H1 (cell line): Measurements from ENCODE around the gene MICALL2. TPM values are rescaled to one million over a fixed set of nuclear protein-coding genes. Genes with fewer than 3 reads are reported as not detected.
A peak's percentile ranks its signal among the peaks of the same experiment; 100 is the strongest.

Experiments
- CTCF ChIA-PET: fragments of 300-600 bp; sonication (Branson Sonifier 250); formaldehyde crosslinking; loops from one replicate; lab custom pipeline; 2021; ENCODE audit not compliant: partially characterized antibody; lab: Charles Lee
- POLR2A ChIA-PET: fragments of 300-600 bp; sonication (Branson Sonifier 250); formaldehyde crosslinking; loops from one replicate; lab custom pipeline; 2021; ENCODE audit warnings: inconsistent platforms; ENCODE audit not compliant: partially characterized antibody; lab: Charles Lee
- DNase-seq, 2 experiments: peaks; one replicate each; pipeline versions ENCODE4 v3.0.0 to v3.0.0-alpha.2; 2010 to 2022; ENCODE audit warnings: low spot score in 2 of 2, low read depth in 1 of 2, mixed read lengths in 1 of 2
- FAIRE-seq: peaks from 2 replicates; lab custom pipeline; 2011; peaks lifted over from hg19 to GRCh38; lab: Jason Lieb, UNC
- H2AFZ ChIP-seq: 2 replicates; pipeline ENCODE4 v1.8.1; 2012; ENCODE audit warnings: low read length, inconsistent platforms
- H2AK5ac ChIP-seq: 2 replicates; pipeline ENCODE4 v1.6.1; 2013; ENCODE audit warnings: low read depth, low read length
- H2BK120ac ChIP-seq: replicated peaks from 2 replicates; pipeline ENCODE3; 2013; ENCODE audit warnings: low read depth, low read length, inconsistent platforms
- H2BK12ac ChIP-seq: 2 replicates; pipeline ENCODE4 v1.6.1; 2013; ENCODE audit warnings: low read depth, low read length
- H2BK15ac ChIP-seq: 2 replicates; pipeline ENCODE4 v1.6.1; 2013; ENCODE audit warnings: low read length
- H2BK20ac ChIP-seq: 2 replicates; pipeline ENCODE4 v1.6.1; 2013; ENCODE audit warnings: low read length
- H2BK5ac ChIP-seq: 2 replicates; pipeline ENCODE4 v1.6.1; 2013; ENCODE audit warnings: low read depth, low read length
- H3K14ac ChIP-seq: 2 replicates; pipeline ENCODE4 v1.6.1; 2013; ENCODE audit warnings: inconsistent platforms; ENCODE audit not compliant: insufficient read length
- H3K18ac ChIP-seq: 2 replicates; pipeline ENCODE4 v1.6.1; 2013; ENCODE audit warnings: low read length; ENCODE audit errors: extremely low read depth
- H3K23ac ChIP-seq: 2 replicates; pipeline ENCODE4 v1.6.1; 2013; ENCODE audit warnings: inconsistent platforms; ENCODE audit not compliant: insufficient read length
- H3K23me2 ChIP-seq: 2 replicates; pipeline ENCODE4 v1.6.1; 2013; ENCODE audit warnings: low read depth, low read length
- H3K27ac ChIP-seq: 2 replicates; pipeline ENCODE4 v1.6.1; 2011; ENCODE audit warnings: low read depth, low read length, inconsistent platforms
- H3K27me3 ChIP-seq, 4 experiments: replicated peaks in 1 of 4; 1 replicate in 1 of 4; 2 replicates in 3 of 4; pipeline versions ENCODE4 v1.6.1 to v1.8.1; 2011 to 2013; ENCODE audit warnings: low read length in 3 of 4, mild to moderate bottlenecking in 3 of 4, inconsistent platforms in 2 of 4, mixed read lengths in 2 of 4, moderate library complexity in 1 of 4; ENCODE audit not compliant: control insufficient read depth in 3 of 4, insufficient read depth in 3 of 4; ENCODE audit errors: extremely low read depth in 1 of 4
- H3K36me3 ChIP-seq, 4 experiments: 2 replicates each; pipeline versions ENCODE4 v1.6.1 to v1.8.1; 2011 to 2013; ENCODE audit warnings: mild to moderate bottlenecking in 4 of 4, low read length in 3 of 4, moderate library complexity in 2 of 4, control low read depth in 1 of 4, inconsistent platforms in 1 of 4; ENCODE audit not compliant: insufficient read depth in 4 of 4, control insufficient read depth in 2 of 4
- H3K4ac ChIP-seq: replicated peaks from 2 replicates; pipeline ENCODE3; 2013; ENCODE audit warnings: low read length, low read depth, mixed read lengths, inconsistent platforms; ENCODE audit not compliant: insufficient read length
- H3K4me1 ChIP-seq, 4 experiments: replicated peaks in 1 of 4; 1 replicate in 1 of 4; 2 replicates in 3 of 4; pipeline versions ENCODE4 v1.6.1 to v1.8.1; 2011 to 2013; ENCODE audit warnings: low read length in 3 of 4, inconsistent platforms in 2 of 4, mixed read lengths in 1 of 4; ENCODE audit not compliant: insufficient read depth in 4 of 4, control insufficient read depth in 3 of 4
- H3K4me2 ChIP-seq, 2 experiments: 2 replicates each; pipeline versions ENCODE4 v1.6.1 to v1.8.1; 2011 to 2013; ENCODE audit warnings: low read depth in 2 of 2, low read length in 2 of 2, control low read depth in 1 of 2, inconsistent platforms in 1 of 2, mild to moderate bottlenecking in 1 of 2; ENCODE audit not compliant: insufficient read depth in 1 of 2
- H3K4me3 ChIP-seq, 4 experiments: fragments of 200-600, 300-600 bp in 1 of 4; sonication (generic), shearing (Covaris generic), sonication (Bioruptor Twin) in 1 of 4; 2 replicates each; pipeline versions ENCODE4 v1.5.1 to v1.8.1; 2011 to 2016; ENCODE audit warnings: low read length in 4 of 4, low read depth in 3 of 4, control low read depth in 2 of 4, inconsistent platforms in 2 of 4, mild to moderate bottlenecking in 2 of 4, mixed read lengths in 1 of 4, moderate library complexity in 1 of 4; ENCODE audit not compliant: insufficient read depth in 2 of 4; ENCODE audit errors: extremely low read depth in 1 of 4
- H3K56ac ChIP-seq: replicated peaks from 2 replicates; pipeline ENCODE3; 2013; ENCODE audit warnings: low read depth, mild to moderate bottlenecking, mixed read lengths, low read length, inconsistent platforms; ENCODE audit not compliant: insufficient read length
- H3K79me1 ChIP-seq: 2 replicates; pipeline ENCODE4 v1.6.1; 2013; ENCODE audit warnings: low read depth, low read length, control low read depth
- H3K79me2 ChIP-seq, 2 experiments: 2 replicates each; pipeline versions ENCODE4 v1.6.1 to v1.8.1; 2012 to 2013; ENCODE audit warnings: low read length in 2 of 2, mild to moderate bottlenecking in 2 of 2, inconsistent platforms in 1 of 2; ENCODE audit not compliant: insufficient read depth in 2 of 2, control insufficient read depth in 1 of 2
- H3K9ac ChIP-seq, 4 experiments: replicated peaks in 1 of 4; 1 replicate in 1 of 4; 2 replicates in 3 of 4; pipeline versions ENCODE4 v1.6.1 to v1.8.1; 2011 to 2013; ENCODE audit warnings: low read depth in 3 of 4, low read length in 3 of 4, control low read depth in 2 of 4, mild to moderate bottlenecking in 2 of 4, moderate library complexity in 2 of 4, inconsistent platforms in 1 of 4; ENCODE audit errors: extremely low read depth in 1 of 4
- H3K9me3 ChIP-seq, 2 experiments: 2 replicates each; pipeline versions ENCODE4 v1.6.1 to v1.8.1; 2012 to 2013; ENCODE audit warnings: mild to moderate bottlenecking in 2 of 2, moderate library complexity in 2 of 2, control low read depth in 1 of 2, inconsistent platforms in 1 of 2, low read depth in 1 of 2, low read length in 1 of 2, mixed read lengths in 1 of 2; ENCODE audit not compliant: insufficient read depth in 2 of 2
- H4K20me1 ChIP-seq, 2 experiments: replicated peaks in 1 of 2; 2 replicates each; pipeline versions ENCODE3 to v1.8.1; 2011 to 2013; ENCODE audit warnings: inconsistent platforms in 2 of 2, low read length in 2 of 2, mild to moderate bottlenecking in 1 of 2; ENCODE audit not compliant: insufficient read depth in 2 of 2, control insufficient read depth in 1 of 2
- H4K5ac ChIP-seq: 2 replicates; pipeline ENCODE4 v1.6.1; 2013; ENCODE audit warnings: low read length, low read depth, mixed read lengths, inconsistent platforms; ENCODE audit not compliant: insufficient read length
- H4K8ac ChIP-seq: 2 replicates; pipeline ENCODE4 v1.8.0; 2013; ENCODE audit warnings: mild to moderate bottlenecking, moderate library complexity, low read length, inconsistent platforms; ENCODE audit not compliant: insufficient read depth; ENCODE audit errors: extremely low read depth
- H4K91ac ChIP-seq: replicated peaks from 2 replicates; pipeline ENCODE3; 2013; ENCODE audit warnings: low read length, mixed read lengths, inconsistent platforms; ENCODE audit not compliant: insufficient read length
- EP300 ChIP-seq, 2 experiments: IDR thresholded peaks; 1 replicate in 1 of 2; 2 replicates in 1 of 2; pipeline ENCODE4 v1.6.1; 2011 to 2012; ENCODE audit warnings: low read depth in 2 of 2, low read length in 2 of 2, mild to moderate bottlenecking in 2 of 2, borderline replicate concordance in 1 of 2, inconsistent platforms in 1 of 2, moderate library complexity in 1 of 2
- KDM5A ChIP-seq: fragments of 200-600 bp; IDR thresholded peaks from 2 replicates; pipeline ENCODE4 v1.7.1; 2012; ENCODE audit warnings: mild to moderate bottlenecking, low read length, inconsistent platforms, mixed read lengths
- RAD21 ChIP-seq, 2 experiments: IDR thresholded peaks in 1 of 2; conservative IDR thresholded peaks in 1 of 2; 2 replicates each; pipeline ENCODE4 v1.6.1; 2011; ENCODE audit warnings: low read depth in 2 of 2, low read length in 2 of 2, improper control_type of control experiment in 1 of 2, inconsistent platforms in 1 of 2, mild to moderate bottlenecking in 1 of 2, moderate library complexity in 1 of 2
- RFX5 ChIP-seq: IDR thresholded peaks from 2 replicates; pipeline ENCODE4 v1.6.1; 2011; ENCODE audit warnings: low read depth, low read length, improper control_type of control experiment, borderline replicate concordance
- SAP30 ChIP-seq: fragments of 300-600 bp; sonication (generic); IDR thresholded peaks from 2 replicates; pipeline ENCODE4 v1.7.1; 2012; ENCODE audit warnings: low read length, moderate library complexity, mild to moderate bottlenecking, inconsistent platforms; ENCODE audit not compliant: insufficient read depth, insufficient replicate concordance
- SP2 ChIP-seq: IDR thresholded peaks from 2 replicates; pipeline ENCODE4 v1.6.1; 2012; ENCODE audit warnings: mild to moderate bottlenecking, low read length, inconsistent platforms
- SRF ChIP-seq: IDR thresholded peaks from 2 replicates; pipeline ENCODE4 v1.6.1; 2011; ENCODE audit warnings: mild to moderate bottlenecking, low read depth, low read length, moderate library complexity
- TAF1 ChIP-seq: IDR thresholded peaks from 2 replicates; pipeline ENCODE4 v1.6.1; 2011; ENCODE audit warnings: mild to moderate bottlenecking, low read depth, low read length
- WGBS, 2 experiments: shearing (Covaris generic) in 1 of 2; methylation state at CpG; one replicate each; pipeline versions ENCODE4 v1.1.6 to v1.1.7; 2013 to 2015; ENCODE audit warnings: low lambda C conversion rate in 2 of 2, mixed read lengths in 2 of 2, inconsistent platforms in 1 of 2, low coverage in 1 of 2, missing lambda C conversion rate in 1 of 2; ENCODE audit not compliant: insufficient replicate concordance in 2 of 2, insufficient coverage in 1 of 2, insufficient read length in 1 of 2; ENCODE audit errors: extremely low coverage in 1 of 2, missing lambda C conversion rate in 1 of 2; 5-methylcytosine and 5-hydroxymethylcytosine counted together
- polyA plus RNA-seq, 7 experiments: library from polyadenylated mRNA; depleted of rRNA in 3 of 7; stranded (reverse) in 5 of 7; unstranded in 2 of 7; fragments of >200 nt in 5 of 7; fragments of 200-250 nt in 2 of 7; gene quantifications; 1 replicate in 5 of 7; 2 replicates in 1 of 7; 4 replicates in 1 of 7; pipeline versions ENCODE4 v1.2.1 to v1.2.3, GENCODE V29; 2011 to 2013; ENCODE audit warnings: missing spikeins in 2 of 7, mixed read lengths in 2 of 7
- total RNA-seq: library from RNA; stranded (reverse); fragmentation: NEBNext Ultra II Directional; extraction: Animal tissue kit (Norgen Biotek cat#: 25700); gene quantifications from 2 replicates; pipeline ENCODE4 v1.2.1, GENCODE V29; 2021
- TF ChIP-seq, protein P1 (sequence below): IDR thresholded peaks from 2 replicates; pipeline ENCODE4 v1.6.1; 2011; ENCODE audit warnings: low read depth, mild to moderate bottlenecking, low read length; ENCODE audit not compliant: insufficient read depth
- TF ChIP-seq, protein P2 (sequence below): IDR thresholded peaks from 2 replicates; pipeline ENCODE4 v1.6.1; 2012; ENCODE audit warnings: inconsistent platforms

The MICALL2 gene
- total and polyA plus RNA-seq, 2 of the 8 experiments (the other 6 are each of a cell fraction or from before 2014, with no cell fraction given): 5.3 to 8.5 TPM

DNA sequence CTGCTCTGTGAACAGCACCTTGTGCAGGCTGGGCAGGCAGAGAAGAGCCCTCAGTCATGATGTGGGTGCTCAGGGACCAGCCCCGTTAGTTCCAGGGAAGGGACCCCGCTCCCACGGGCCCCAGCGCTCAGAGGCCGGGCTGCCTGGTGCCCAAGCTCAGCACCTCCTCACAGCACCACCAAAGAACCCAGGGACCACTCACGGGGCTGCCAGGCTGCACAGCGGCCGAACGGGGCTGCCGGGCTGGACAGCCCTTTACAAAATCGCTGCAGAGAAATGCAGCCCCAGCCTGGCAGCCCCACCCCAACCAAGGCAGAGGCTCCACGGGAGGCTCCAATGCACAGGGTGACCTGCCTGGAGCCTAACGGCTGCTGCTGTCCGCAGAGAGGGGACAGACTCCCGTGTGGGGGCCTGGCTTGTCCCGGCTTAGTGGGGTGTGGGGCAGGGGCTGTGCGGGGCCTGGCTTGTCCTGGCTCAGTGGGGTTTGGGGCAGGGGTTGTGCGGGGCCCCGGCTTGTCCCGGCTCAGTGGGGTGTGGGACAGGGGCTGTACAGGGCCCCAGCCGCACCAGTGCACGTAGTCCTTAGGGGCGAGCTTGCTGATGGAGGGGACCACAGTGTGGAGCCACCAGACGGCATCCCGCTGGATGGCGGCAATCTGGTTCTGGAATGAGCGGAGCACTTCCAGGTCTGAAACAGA, 35.7 kb upstream of the MICALL2 start:
- Histone ChIP-seq H2BK20ac (no peak overlapping the region), H3K18ac (no peak overlapping the region), H4K5ac (no peak overlapping the region), H4K8ac (0 out of 2 replicates have a peak overlapping the region, but pooled peaks have one; percentile 14), H3K9ac (no peak overlapping the region), H3K27me3 (no peaks in the 10 kb centered on the region), H2AFZ (no peak overlapping the region), H4K91ac (no peak overlapping the region), H3K36me3 (peaks cover 6 to 69% (median 40%) of the 10 kb centered on the region in 4 experiments; a peak in 7 of 8 replicates), H3K79me1 (no peaks in the 10 kb centered on the region; the same call in 1 of the 2 replicates), H3K4me3 (no peak overlapping the region), H2BK15ac (no peak overlapping the region), H2BK5ac (no peak overlapping the region), H2AK5ac (no peak overlapping the region), H2BK12ac (no peak overlapping the region), H3K4me2 (no peak overlapping the region), H3K23me2 (no peaks in the 10 kb centered on the region), H3K27ac (no peak overlapping the region), H4K20me1 (peaks cover 8 to 11% of the 10 kb centered on the region in 2 experiments), H3K4me1 (no peaks in the 10 kb centered on the region), H3K9me3 (no peaks in the 10 kb centered on the region), H3K79me2 (no peaks in the 10 kb centered on the region), H2BK120ac (no peak overlapping the region), H3K14ac (no peak overlapping the region), H3K23ac (no peak overlapping the region), H3K56ac (no peak overlapping the region), H3K4ac (no peak overlapping the region)
- POLR2A ChIA-PET: interaction anchor here (0.8 to 2.9 kb wide), 5 partner anchors 8 to 30 kb away, joined by 3 to 17 read pairs (median 8); partner anchors contain the start of gene INTS1
- FAIRE-seq (no peak), DNase-seq (no peak)
- CTCF ChIA-PET: interaction anchor here (2.0 kb wide), 1 partner anchor 21 kb away, joined by 6 read pairs; no protein-coding TSS in a partner anchor
- 94% methylated on average over 19 of the region's 27 CpGs; no CpG with 5 or more reads in 1 of the 2 experiments for WGBS, 2 experiments
- TF ChIP-seq, protein P1, sequence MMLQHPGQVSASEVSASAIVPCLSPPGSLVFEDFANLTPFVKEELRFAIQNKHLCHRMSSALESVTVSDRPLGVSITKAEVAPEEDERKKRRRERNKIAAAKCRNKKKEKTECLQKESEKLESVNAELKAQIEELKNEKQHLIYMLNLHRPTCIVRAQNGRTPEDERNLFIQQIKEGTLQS: no peak
- TF ChIP-seq SAP30: no peak
- no peak for TF ChIP-seq SP2
- TF ChIP-seq, protein P2, sequence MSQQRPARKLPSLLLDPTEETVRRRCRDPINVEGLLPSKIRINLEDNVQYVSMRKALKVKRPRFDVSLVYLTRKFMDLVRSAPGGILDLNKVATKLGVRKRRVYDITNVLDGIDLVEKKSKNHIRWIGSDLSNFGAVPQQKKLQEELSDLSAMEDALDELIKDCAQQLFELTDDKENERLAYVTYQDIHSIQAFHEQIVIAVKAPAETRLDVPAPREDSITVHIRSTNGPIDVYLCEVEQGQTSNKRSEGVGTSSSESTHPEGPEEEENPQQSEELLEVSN: no peak
- no peak for TF ChIP-seq EP300 (IDR thresholded peaks at IDR 0.05; ENCODE audit: borderline replicate concordance in 1 of 2, low read depth in 2 of 2, low read length in 2 of 2)
- no peak for TF ChIP-seq RFX5
- no peak for TF ChIP-seq KDM5A
- no peak for TF ChIP-seq RAD21 (IDR thresholded peaks at IDR 0.05 in 1 of 2, conservative IDR thresholded peaks at IDR 0.05 in 1 of 2; ENCODE audit: low read depth in 2 of 2, low read length in 2 of 2)
- no peak for TF ChIP-seq SRF
- TF ChIP-seq TAF1: no peak
